HG02610 (cell line): ENCODE measurements around the gene SMAGP.
"Not testable (repeated sequence)": the region's sequence is repeated elsewhere in the genome, so short reads cannot be mapped to it uniquely, and the experiment has no call there.

ENCODE experiments used
- ATAC-seq: cut with Tn5 transposase; IDR thresholded peaks from one replicate; pipeline ENCODE4 v1.9.1; 2021; ENCODE audit warnings: mild to moderate bottlenecking, moderate library complexity; ENCODE audit not compliant: unreplicated experiment

SMAGP gene

DNA sequence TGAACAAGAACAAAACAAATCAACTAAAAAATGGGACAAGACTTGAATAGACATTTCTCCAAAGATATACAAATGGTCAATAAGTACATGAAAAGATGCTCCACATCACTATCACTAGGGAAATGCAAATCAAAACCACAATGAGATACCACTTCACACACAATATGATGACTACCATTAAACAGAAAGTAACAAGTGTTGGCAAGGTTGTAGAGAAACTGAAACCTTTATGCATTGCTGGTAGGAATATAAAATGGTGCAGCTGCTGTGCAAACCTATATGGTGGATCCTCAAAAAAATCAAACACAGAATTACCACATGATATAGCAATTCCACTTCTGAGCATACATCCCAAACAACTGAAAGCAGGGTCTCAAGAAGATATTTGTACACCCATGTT lies 5.2 kb downstream of the SMAGP start:
- peak; percentile 89 for ATAC-seq

DNA sequence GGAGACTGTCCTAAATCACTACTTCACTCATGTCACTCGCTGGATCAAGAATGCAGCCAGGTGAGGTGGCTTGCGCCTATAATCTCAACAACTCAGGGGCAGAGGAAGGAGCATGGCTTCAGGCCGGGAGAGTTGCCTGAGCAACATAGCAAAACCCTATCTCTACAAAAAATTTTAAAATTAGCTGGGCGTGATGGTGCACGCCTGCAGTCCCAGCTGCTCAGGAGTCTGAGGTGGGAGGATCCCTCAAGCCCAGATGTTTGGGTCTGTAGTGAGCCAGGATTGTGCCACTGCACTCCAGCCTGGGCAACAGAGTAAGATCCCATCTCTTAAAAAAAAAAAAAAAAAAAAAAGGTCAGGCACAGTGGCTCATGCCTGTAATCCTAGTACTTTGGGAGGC lies 5.9 kb downstream of the SMAGP start:
- no peak for ATAC-seq

DNA sequence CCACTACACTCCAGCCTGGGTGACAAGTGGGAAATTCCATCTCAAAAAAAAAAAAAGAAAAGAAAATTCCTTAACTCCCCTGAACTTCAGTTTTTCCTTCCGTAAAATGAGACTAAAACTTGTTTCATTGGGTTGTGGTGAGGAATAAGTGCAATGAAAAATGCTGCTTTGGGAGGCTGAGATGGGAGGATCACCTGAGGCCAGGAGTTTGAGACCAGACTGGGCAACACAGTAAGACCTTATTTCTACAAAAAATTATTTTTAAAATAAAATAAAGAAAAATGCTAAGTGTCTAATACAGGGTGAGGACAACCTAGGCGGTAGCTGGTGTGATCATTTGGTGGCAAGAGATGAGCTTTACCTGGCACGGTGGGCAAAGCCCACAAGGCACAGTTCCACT lies 6.9 kb downstream of the SMAGP start:
- ATAC-seq: no peak

DNA sequence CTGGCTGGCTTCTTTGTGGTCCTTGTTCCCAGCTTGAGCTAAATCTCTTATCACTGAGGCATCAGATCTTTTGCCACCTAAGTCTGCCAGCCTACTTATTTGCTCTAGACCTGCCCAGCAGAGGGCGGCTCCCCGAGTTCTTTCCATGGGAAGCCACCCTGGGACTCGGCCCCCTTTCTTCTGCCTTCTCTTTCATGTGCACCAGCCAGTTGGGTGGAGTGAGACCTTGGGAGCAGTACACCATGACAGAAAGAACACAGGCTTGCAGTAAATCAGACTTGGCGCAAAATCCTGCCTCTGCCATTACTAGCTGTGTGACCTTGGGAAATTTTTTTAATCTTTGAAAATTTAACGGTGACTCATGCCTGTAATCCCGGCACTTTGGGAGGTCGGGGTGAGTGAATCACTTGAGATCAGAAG lies 7.4 kb downstream of the SMAGP start:
- no peak for ATAC-seq

DNA sequence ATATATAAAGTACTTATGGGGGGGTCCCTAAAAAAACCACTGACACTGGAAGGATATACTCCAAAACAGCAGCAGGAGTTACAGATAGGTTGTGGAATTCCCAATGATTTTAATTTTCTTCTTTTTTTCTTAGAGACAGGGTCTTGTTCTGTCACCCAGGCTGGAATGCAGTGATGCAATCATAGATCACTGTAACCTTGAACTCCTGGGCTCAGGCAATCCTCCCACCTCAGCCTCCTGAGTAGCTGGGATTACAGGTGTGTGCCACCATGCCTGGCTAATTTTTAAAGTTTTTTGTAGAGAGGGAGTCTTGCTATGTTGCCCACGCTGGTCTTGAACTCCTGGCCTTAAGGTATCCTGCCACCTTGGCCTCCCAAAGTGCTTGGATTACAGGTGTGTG lies 10.6 kb downstream of the SMAGP start:
- not testable (repeated sequence) for ATAC-seq

DNA sequence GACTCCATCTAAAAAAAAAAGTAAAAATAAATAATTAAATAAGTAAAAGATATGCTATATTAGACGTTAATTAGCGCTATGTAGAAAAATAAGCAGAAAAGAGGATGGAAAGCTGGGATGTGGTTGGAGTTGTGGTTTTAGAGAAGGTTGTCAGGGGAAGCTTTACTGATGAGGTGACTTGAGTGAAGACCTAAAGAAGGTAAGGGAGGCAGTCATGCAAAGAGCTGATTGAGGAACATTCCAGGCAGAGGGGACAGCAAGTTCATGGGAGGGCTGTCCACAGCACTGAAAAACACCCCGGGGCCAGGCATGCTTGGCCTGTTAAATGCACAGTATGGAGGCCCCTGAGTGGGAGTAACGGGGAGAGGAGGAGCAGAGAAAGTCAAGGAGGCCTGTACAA lies 15.7 kb downstream of the SMAGP start:
- no peak for ATAC-seq

DNA sequence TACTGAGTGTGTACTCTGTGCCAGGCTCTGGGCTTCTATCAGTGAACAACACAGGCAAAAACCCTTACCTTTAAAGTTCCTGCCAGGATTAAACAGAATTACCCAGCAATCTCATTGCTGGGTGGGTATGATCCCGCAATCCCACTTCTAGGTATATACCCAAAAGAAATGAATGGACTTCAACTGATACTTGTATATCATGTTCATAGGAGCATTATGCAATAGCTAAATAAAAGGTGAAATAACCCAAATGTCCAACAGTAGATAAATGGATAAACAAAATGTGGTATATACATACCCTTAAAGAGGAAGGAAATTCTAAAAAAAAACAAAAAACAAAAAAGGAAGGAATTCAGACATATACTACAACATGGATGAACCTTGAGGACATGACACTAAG lies 16.9 kb downstream of the SMAGP start:
- no peak for ATAC-seq

DNA sequence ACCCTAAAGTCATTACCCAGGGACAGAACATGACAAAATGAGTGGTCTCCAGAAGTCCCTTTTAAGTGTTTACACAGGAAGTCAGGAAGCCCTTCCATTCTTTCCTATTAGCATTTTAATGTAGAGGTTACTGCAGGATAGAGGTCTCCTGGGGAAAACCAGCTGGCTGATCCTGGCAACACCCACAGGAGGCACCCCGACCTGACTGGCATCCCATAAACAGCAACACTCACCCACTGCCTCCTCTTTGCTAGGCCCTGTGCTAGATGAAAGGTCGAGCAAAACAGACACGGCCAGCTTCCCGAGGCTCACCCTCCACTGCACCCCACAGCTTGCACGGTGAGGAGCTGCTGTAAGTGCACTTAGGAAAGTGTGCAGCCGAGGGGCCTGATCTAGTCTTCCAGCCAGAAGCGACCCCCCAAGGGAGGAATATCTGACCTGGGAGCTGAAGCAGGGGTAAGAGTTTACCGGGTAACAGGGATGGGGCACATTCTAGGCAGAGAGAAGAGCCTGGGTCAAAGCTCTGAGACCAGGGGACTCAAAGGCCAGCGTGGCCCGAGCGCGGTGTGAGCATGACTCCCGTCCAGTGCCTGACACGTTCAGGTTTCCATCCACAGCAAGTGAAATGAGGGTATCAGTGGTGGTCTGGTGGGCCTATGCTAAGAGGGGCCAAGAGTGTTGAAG lies 22.6 kb downstream of the SMAGP start:
- no peak for ATAC-seq

DNA sequence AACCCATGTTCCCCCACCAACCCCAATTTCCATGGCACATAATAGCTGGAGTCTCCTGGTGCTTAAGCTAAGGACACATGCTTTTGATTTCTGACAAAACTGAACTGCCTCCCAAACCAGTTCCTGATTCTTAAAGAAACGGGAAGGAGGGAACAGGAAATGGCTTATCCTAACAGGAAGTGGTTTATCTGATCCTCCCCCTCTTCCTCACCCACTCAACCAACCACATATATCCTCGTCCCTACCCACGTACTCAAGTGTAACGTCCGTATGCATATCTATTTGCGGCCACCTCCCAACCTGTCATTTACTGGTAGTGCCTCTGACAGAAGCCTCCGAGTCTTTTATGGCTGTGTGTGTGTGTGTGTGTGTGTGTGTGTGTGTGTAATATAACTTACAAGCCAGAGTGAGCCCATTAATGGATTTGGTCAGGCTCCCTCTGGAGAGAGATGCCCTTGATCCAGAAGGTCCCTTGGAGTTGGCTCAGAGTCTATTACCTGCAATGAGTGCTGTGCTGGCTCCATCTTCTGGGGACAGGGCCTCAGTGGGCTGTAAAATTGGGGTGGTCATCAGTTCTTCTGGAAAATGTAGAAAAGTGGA lies 23.9 kb downstream of the SMAGP start:
- no peak for ATAC-seq

DNA sequence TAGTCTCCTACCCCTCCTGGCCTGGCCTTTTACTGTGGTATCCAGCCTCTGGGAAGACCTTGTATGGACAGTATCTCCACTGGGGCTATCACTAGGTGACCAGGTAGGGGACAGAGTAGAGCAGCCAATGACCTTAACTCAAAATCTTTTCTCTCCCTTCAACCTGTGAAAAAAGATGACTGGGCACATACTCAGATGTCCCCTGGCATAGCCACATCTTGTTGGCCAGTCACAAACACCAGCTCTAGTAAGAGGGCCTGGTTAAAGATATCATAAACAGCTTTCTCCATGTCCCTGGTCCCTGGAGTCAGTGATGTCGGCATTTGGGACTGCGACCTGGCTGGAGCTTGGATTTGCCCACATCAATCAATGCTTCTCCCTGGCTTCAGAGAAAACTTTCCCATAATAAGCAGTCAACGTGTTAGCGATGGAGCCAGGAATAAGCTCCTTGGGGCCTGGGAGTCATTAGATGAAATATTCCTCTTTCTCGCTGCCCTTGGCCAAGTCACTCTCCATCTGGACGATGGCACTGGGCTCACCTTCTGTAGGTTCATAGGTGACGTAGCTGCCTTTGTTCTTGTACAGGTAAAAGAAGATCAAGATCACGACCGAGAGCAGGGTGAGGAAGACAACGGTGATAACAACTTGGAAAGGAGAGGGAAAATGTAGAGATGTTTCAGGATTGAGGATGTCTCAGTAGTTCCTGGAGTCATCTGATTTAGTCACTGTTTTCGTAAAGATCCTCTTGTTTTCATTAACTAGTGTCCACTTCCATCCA lies 24.6 kb downstream of the SMAGP start:
- ATAC-seq: no peak

DNA sequence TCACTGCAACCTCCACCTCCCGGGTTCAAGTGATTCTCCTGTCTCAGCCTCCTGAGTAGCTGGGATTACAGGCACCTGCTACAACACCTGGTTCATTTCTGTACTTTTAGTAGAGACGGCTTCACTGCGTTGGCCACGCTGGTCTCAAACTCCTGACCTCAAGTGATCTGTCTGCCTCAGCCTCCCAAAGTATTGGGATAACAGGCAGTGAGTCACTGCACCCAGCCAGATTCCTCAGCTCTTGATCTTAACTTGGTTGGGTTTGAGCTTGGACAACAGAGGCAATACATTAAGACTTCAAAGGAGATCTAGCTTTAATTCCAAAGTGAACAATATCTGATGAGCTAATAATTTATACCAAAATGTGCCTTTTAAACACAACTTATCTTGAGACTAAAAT lies 25.9 kb downstream of the SMAGP start:
- no peak for ATAC-seq

DNA sequence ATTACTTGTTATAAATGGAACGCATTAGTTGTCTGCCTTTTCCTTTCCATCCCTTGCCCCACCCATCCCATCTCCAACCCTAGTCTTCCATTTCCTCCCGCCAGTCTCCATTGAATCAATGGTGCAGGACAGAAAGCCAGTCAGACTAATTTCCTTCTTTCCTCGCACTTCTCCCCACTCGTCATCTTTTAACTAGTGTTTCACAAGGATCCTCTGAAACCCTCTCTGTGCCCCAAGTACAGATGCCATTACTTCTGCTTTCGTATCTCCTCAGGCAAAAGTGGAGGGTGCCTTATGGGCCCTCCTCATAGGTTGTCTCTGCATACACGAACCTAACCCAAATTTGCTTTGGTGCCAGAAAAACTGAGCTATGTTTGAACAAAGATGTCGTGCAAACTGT lies 27.3 kb downstream of the SMAGP start:
- no peak for ATAC-seq

DNA sequence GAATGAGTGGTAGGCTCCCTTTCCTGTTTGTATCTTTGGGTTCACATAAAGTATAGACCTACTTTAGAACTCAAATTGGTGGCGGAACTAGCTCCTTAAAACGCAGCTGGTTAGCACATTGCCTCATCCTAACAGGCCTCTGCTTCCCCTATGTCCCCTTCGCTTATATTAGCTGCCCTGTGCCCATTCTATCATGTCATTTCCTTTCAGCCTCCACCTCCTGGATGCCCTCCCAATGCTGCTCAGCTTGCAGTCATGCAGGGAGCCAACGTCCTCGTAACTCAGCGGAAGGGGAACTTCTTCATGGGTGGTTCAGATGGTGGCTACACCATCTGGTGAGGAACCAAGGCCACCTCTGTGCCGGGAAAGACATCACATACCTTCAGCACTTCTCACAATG lies 28.1 kb downstream of the SMAGP start:
- no peak for ATAC-seq

DNA sequence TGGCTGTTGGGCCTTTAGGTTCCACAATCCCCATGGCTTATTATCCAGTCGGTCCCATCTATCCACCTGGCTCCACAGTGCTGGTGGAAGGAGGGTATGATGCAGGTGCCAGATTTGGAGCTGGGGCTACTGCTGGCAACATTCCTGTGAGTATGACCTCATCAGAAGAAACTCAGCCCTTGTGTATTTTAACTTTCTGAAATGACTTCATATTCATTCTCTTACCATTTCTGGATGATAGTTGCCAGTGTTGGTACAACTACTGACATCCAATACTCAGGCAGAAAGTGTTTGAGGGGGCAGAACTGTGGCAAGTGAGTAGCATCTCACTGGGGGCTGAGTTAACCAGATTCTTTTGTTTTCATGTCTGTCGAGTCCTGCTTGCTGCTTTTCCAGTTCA lies 29.2 kb downstream of the SMAGP start:
- no peak for ATAC-seq

DNA sequence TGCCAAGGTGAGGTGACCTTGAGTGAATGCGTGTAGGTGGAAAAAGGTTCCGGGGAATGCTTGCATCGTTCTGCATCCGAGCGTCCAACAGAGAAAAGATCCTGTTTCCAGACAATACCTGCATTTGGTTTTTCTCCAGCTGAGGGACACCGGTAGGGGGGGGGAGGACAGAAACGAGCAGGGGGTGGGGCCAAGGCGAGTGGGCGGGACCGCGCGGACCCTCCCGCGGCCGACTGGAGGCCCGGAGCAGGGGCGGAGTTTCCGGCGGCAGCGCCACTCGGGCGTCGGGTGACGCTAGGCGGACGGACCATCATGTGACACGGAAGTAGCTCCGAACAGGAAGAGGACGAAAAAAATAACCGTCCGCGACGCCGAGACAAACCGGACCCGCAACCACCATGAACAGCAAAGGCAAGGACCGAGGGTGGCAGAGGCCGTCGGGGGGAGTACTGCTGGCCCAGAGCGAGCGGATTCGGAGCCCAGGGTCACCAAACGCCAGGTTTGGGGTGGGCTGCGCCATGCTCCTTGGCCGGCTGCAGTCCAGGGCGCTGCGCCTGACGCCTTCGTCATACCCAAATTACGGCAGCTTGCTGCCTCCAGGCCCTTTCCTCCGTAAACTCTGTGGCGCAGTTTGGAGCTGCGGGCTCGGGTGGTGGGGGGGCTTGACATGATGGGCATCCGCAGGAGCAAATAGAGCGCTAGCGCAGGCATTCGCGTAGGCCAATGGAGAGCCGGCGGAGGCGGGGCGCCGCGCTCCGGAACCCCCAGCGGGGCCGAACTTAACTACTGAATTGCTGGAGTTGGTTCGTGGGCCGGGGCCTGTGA lies 31.5 kb downstream of the SMAGP start, which contains the start of gene DAZAP2:
TSS of gene DAZAP2 (plus strand) at position 317 of the 825 bp plus-strand sequence. CDS start at position 399, 82 bp downstream.
- peak; percentile 92 for ATAC-seq

DNA sequence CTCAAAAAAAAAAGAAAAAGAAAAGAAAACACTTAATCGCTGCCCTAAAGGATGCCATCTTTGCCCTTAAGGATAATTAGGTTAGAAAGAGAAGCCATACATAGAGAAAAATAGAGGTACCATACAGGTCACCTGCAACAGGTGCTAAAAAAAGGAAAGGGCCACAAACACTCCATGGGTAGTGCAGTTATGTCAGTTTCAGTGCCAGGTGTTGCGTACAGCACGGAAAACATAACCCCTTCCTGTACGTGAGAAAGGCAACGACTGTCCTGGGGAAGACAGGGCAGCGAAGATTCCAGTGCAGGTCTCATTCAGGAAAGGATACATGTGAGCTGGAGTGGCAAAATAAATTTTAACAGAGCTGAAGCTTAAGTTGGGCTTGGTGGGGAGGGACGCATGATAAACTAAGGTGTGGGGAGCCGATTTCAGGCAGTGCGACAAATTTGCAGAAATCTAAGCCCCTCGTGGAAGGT lies 32.1 kb downstream of the SMAGP start:
- ATAC-seq: no peak

DNA sequence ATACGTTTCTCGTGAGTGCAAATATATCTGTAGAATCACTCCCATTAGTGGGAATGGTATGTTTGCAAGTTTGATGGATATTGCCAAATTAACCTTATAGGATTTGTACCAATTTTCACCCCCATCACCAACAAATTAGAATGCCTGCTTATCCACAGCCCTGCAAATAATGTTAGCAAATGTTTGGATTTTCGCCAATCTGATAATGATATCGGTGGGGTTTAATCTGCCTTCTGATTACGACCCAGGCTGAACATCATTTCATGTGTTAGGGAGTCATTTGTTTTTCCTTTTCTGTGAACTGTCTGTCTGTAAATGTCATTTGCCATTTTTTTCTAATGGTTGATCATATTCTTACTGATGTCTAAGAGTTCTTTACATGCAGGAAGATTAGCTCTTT lies 35.7 kb downstream of the SMAGP start:
- ATAC-seq: no peak

DNA sequence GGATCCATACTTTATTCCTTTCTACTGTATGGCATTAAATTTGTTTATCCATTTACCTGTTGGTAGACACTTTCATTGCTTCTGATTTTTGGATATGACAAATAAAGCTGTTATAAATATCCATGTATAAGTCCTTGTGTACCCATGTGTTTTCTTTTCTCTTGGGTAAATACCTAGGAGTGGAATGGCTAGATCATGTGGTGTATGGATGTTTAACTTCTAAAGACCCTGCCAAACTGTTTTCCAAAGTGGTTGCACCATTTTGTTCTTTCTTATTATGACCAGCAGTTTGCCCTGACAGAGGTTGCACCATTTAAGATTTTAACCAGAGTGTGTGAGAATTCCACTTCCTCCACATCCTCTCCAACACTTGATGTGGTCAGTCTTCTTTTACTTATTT lies 37.6 kb downstream of the SMAGP start:
- no peak for ATAC-seq

DNA sequence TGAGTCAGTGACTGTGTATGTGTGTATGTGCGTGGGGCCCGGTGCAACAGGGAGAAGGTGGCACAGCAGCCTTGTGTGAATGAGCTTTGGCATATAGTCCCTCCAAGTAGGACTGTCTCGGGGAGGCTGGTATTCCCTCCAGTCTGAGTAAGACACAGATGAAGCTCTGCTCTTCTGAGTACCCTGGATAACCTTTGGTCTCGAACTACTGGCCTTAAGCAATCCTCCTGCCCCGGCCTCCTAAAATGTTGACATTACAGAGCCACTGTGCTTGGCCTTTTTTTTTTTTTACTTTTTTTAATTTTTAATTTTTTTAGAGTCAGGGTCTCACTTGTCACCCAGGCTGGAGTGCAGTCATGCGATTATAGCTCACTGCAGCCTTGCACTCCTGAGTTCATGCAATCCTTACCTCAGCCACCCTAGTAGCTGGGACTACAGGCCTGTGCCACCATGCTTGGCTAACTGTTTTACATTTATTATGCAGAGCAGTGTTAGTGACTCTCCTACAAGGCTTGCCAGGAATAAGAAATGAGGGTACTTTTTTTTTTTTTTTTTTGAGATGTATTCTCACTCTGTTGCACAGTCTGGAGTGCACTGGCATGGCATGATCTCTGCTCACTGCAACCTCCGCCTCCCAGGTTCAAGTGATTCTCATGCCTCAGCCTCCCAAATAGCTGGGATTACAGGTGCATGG lies 41.0 kb downstream of the SMAGP start:
- ATAC-seq: no peak

DNA sequence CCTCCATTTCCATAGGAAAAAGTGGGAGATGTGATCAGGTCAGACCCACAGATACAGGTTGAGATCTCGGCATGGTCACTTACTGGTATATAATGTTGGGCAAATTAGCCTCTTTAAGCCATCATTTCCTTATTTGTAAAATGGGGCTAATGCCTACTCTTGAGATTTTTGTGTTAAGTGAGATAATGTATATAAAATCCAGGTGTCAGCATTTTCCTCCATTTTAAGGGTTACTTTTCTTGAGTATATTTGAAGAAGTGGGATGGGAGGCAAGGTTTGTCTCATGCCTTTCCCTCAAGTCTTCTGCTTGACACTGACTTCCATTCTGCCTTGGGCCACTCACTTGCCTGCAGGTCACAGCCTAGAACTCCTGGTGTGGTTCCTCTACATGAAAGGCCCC lies 42.3 kb downstream of the SMAGP start:
- no peak for ATAC-seq
